ENCODE results near the gene VSIG10L2.

The VSIG10L2 gene

GRCh38 chr11:125930076-125930450 is 15.8 kb upstream of the VSIG10L2 start:
- DNase-seq, result no peak

- no peak for DNase-seq
These were observed 14.7 kb upstream of the VSIG10L2 start for GRCh38 chr11:125931116-125931515.

- DNase-seq, result no peak
These were observed 14.2 kb upstream of the VSIG10L2 start for GRCh38 chr11:125931668-125932067.

- DNase-seq, result no peak
These were observed 13.5 kb upstream of the VSIG10L2 start for GRCh38 chr11:125932301-125932700.

GRCh38 chr11:125933030-125933813 is 12.6 kb upstream of the VSIG10L2 start:
- no peak for DNase-seq

- DNase-seq, result no peak
These were observed 11.4 kb upstream of the VSIG10L2 start for GRCh38 chr11:125934473-125934872.

- no peak for DNase-seq
These were observed 10.8 kb upstream of the VSIG10L2 start for GRCh38 chr11:125935056-125935455.

GRCh38 chr11:125935618-125936199 is 10.1 kb upstream of the VSIG10L2 start:
- no peak for DNase-seq

GRCh38 chr11:125938418-125938817 is 7.4 kb upstream of the VSIG10L2 start:
- DNase-seq, result no peak

- DNase-seq, result no peak
These were observed 6.7 kb upstream of the VSIG10L2 start for GRCh38 chr11:125939081-125939521.

- DNase-seq, result no peak
These were observed 5.7 kb upstream of the VSIG10L2 start for GRCh38 chr11:125940145-125940544.

- DNase-seq, result no peak
These were observed 4.6 kb upstream of the VSIG10L2 start for GRCh38 chr11:125941267-125941618.

- DNase-seq, result peak; percentile 27
These were observed 3.9 kb upstream of the VSIG10L2 start for GRCh38 chr11:125941619-125942611.

GRCh38 chr11:125942771-125943428 is 2.9 kb upstream of the VSIG10L2 start:
- DNase-seq, result no peak

- DNase-seq, result no peak
These were observed 2.0 kb upstream of the VSIG10L2 start for GRCh38 chr11:125943661-125944349.

GRCh38 chr11:125944350-125945010 is 1.4 kb upstream of the VSIG10L2 start:
- no peak for DNase-seq

GRCh38 chr11:125945011-125945796 is 640 bp upstream of the VSIG10L2 start:
- DNase-seq, result no peak

- no peak for DNase-seq
These were observed 1.0 kb downstream of the VSIG10L2 start for GRCh38 chr11:125946712-125947418.

- DNase-seq, result no peak
These were observed 1.8 kb downstream of the VSIG10L2 start for GRCh38 chr11:125947419-125948277.

All from activated T-cell treated with anti-CD3 and anti-CD28 coated beads for 4 hours (primary cell).